ENCODE data around the gene HECTD4. TPM values are rescaled to one million over a fixed set of nuclear protein-coding genes. Genes with fewer than 3 reads are reported as not detected.

HECTD4 gene
- total RNA-seq, 2 donors from 2014 or later: 46.6 to 48.2 TPM

GRCh38 chr12:112344220-112344619 lies 38.0 kb downstream of the HECTD4 start:
- H3K27me3 Mint-ChIP-seq (ENCODE audit: insufficient read depth): no peaks in the 10 kb centered on the region
- peaks cover 19% of the 10 kb centered on the region for H3K4me1 Mint-ChIP-seq
- Histone ChIP-seq H3K36me3 (ENCODE audit: control insufficient read depth, insufficient read depth, low read length) (no peaks in the 10 kb centered on the region), H3K9ac (ENCODE audit: extremely low read depth, low read length, poor library complexity, severe bottlenecking) (no peak overlapping the region), H3K9me3 (ENCODE audit: control insufficient read depth, low read length) (no peaks in the 10 kb centered on the region), H3K4me3 (ENCODE audit: low read length) (no peak overlapping the region), H3K4me1 (ENCODE audit: control insufficient read depth, insufficient read depth, low read length) (no peaks in the 10 kb centered on the region), H3K27me3 (ENCODE audit: control insufficient read depth, insufficient read depth, low read length, poor library complexity, severe bottlenecking) (no peaks in the 10 kb centered on the region), H3K27ac (ENCODE audit: low read depth, low read length) (no peak overlapping the region)
- TF ChIP-seq CTCF (conservative IDR thresholded peaks at IDR 0.05): no peak
- WGBS, 2 experiments (ENCODE audit: insufficient coverage in 1 of 2, insufficient read length in 1 of 2): 100% methylated on average over 1 of the region's 1 CpG; no CpG with 5 or more reads in 1 of the 2 experiments
- H3K4me3 Mint-ChIP-seq: no peak overlapping the region
- H3K27ac Mint-ChIP-seq: no peak overlapping the region
- DNase-seq: no peak
- no peaks in the 10 kb centered on the region for H3K9me3 Mint-ChIP-seq
- no peaks in the 10 kb centered on the region for H3K36me3 Mint-ChIP-seq (ENCODE audit: low read depth)

GRCh38 chr12:112342587-112342986 lies 39.6 kb downstream of the HECTD4 start:
- no peaks in the 10 kb centered on the region for H3K4me1 ChIP-seq (ENCODE audit: control insufficient read depth, insufficient read depth, low read length)
- no peaks in the 10 kb centered on the region for H3K9me3 Mint-ChIP-seq
- H3K36me3 Mint-ChIP-seq (ENCODE audit: low read depth): peaks cover 11% of the 10 kb centered on the region
- H3K27ac Mint-ChIP-seq: peak overlapping the region; percentile 49
- no peak overlapping the region for H3K4me3 ChIP-seq (ENCODE audit: low read length)
- H3K4me1 Mint-ChIP-seq: peaks cover 19% of the 10 kb centered on the region
- TF ChIP-seq CTCF (conservative IDR thresholded peaks at IDR 0.05): no peak
- H3K27ac ChIP-seq (ENCODE audit: low read depth, low read length): no peak overlapping the region
- DNase-seq: no peak
- 97 to 98% methylated on average over 3 of the region's 3 CpGs for WGBS, 2 experiments (ENCODE audit: insufficient coverage in 1 of 2, insufficient read length in 1 of 2)
- no peak overlapping the region for H3K9ac ChIP-seq (ENCODE audit: extremely low read depth, low read length, poor library complexity, severe bottlenecking)
- no peaks in the 10 kb centered on the region for H3K27me3 ChIP-seq (ENCODE audit: control insufficient read depth, insufficient read depth, low read length, poor library complexity, severe bottlenecking)
- H3K36me3 ChIP-seq (ENCODE audit: control insufficient read depth, insufficient read depth, low read length): no peaks in the 10 kb centered on the region
- H3K9me3 ChIP-seq (ENCODE audit: control insufficient read depth, low read length): no peaks in the 10 kb centered on the region
- H3K27me3 Mint-ChIP-seq (ENCODE audit: insufficient read depth): no peaks in the 10 kb centered on the region
- H3K4me3 Mint-ChIP-seq: no peak overlapping the region

GRCh38 chr12:112341046-112341825 lies 41.0 kb downstream of the HECTD4 start:
- H3K27ac Mint-ChIP-seq: no peak overlapping the region

More at GRCh38 chr12:112341046-112341825, 41.0 kb downstream of the HECTD4 start:
- no peak for TF ChIP-seq CTCF (conservative IDR thresholded peaks at IDR 0.05)
- Histone ChIP-seq H3K4me1 (ENCODE audit: control insufficient read depth, insufficient read depth, low read length) (no peaks in the 10 kb centered on the region), H3K9ac (ENCODE audit: extremely low read depth, low read length, poor library complexity, severe bottlenecking) (no peak overlapping the region), H3K27ac (ENCODE audit: low read depth, low read length) (no peak overlapping the region), H3K4me3 (ENCODE audit: low read length) (no peak overlapping the region), H3K27me3 (ENCODE audit: control insufficient read depth, insufficient read depth, low read length, poor library complexity, severe bottlenecking) (no peaks in the 10 kb centered on the region), H3K9me3 (ENCODE audit: control insufficient read depth, low read length) (no peaks in the 10 kb centered on the region), H3K36me3 (ENCODE audit: control insufficient read depth, insufficient read depth, low read length) (no peaks in the 10 kb centered on the region)
- peaks cover 16% of the 10 kb centered on the region for H3K4me1 Mint-ChIP-seq
- no peak overlapping the region for H3K4me3 Mint-ChIP-seq
- H3K36me3 Mint-ChIP-seq (ENCODE audit: low read depth): peaks cover 11% of the 10 kb centered on the region
- H3K27me3 Mint-ChIP-seq (ENCODE audit: insufficient read depth): no peaks in the 10 kb centered on the region
- H3K9me3 Mint-ChIP-seq: no peaks in the 10 kb centered on the region
- DNase-seq: no peak
- 86 to 100% methylated on average over 2 to 4 of the region's 4 CpGs for WGBS, 2 experiments (ENCODE audit: insufficient coverage in 1 of 2, insufficient read length in 1 of 2)

All from endodermal cell (in vitro differentiated cells).